Measurements from ENCODE around the gene RASL11A.
"Not testable (repeated sequence)": the region's sequence is repeated elsewhere in the genome, so short reads cannot be mapped to it uniquely, and the experiment has no call there.

Gene RASL11A

DNA sequence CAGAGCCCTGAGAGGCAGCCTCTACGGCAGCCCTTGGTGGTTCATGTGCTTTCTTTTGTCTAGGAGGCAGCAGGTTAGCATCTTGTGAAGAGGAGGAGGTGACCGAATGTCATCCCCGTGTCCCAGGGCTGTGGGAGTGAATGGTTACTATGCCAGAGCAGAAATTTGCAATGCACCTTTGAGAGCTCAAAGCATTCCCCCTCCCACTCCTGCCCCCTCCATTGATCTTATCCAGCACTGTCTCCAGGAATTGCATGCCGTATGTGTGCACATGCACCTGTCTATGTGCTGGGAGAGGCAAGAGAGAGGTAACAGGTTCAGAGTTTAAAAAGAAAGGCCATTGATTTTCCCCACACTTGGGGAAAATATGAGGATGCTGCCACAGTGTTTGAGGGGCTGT is 10.2 kb downstream of the RASL11A start:
- ChIA-PET POLR2A (no interaction called here), CTCF (interaction anchor here (0.6 to 2.5 kb wide), 5 partner anchors 10 to 546 kb away, joined by 3 to 13 read pairs (median 5); partner anchors contain the start of gene RASL11A)
- TF ChIP-seq, protein P1, sequence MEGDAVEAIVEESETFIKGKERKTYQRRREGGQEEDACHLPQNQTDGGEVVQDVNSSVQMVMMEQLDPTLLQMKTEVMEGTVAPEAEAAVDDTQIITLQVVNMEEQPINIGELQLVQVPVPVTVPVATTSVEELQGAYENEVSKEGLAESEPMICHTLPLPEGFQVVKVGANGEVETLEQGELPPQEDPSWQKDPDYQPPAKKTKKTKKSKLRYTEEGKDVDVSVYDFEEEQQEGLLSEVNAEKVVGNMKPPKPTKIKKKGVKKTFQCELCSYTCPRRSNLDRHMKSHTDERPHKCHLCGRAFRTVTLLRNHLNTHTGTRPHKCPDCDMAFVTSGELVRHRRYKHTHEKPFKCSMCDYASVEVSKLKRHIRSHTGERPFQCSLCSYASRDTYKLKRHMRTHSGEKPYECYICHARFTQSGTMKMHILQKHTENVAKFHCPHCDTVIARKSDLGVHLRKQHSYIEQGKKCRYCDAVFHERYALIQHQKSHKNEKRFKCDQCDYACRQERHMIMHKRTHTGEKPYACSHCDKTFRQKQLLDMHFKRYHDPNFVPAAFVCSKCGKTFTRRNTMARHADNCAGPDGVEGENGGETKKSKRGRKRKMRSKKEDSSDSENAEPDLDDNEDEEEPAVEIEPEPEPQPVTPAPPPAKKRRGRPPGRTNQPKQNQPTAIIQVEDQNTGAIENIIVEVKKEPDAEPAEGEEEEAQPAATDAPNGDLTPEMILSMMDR (IDR thresholded peaks at IDR 0.05; ENCODE audit: insufficient read depth, low read length, missing control alignments) = no peak
- H3K4me3 ChIP-seq (ENCODE audit: low read depth, low read length) = no peak overlapping the region
- DNase-seq (ENCODE audit: low read depth, low spot score) = no peak

DNA sequence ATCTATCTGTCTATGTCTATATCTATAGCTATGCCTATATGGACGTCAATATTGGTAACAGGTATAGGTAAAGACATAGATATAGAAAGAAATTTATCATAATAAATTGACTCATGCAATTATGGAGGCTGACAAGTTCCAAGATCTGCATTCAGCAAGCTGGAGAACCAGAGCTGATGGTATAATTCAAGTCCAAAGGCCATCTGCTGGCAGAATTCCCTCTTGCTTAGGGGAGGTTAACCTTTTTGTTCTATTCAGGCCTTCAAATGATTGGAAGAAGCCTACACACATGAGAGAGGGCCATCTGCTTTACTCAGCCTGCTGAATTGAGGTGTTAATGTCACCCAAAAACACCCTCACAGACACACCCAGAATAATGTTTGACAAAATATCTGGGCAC is 10.8 kb downstream of the RASL11A start:
- POLR2A ChIA-PET = no interaction called here

GRCh38 chr13:27283906-27284493 is 13.4 kb downstream of the RASL11A start:
- ChIA-PET CTCF (interaction anchor here (0.6 to 5.6 kb wide), 9 partner anchors 9 to 354 kb away, joined by 3 to 63 read pairs (median 4); no protein-coding TSS in a partner anchor), POLR2A (interaction anchor here (0.7 kb wide), 1 partner anchor 342 kb away, joined by 3 read pairs; no protein-coding TSS in a partner anchor)
- no peak for DNase-seq (ENCODE audit: low read depth, low spot score)
- TF ChIP-seq, protein P1 (IDR thresholded peaks at IDR 0.05; ENCODE audit: insufficient read depth, low read length, missing control alignments) = peak; percentile 48
- H3K4me3 ChIP-seq (ENCODE audit: low read depth, low read length) = no peak overlapping the region

More for the DNA sequence above, 10.8 kb downstream of the RASL11A start:
- no peak for DNase-seq (ENCODE audit: low read depth, low spot score)
- CTCF ChIA-PET = interaction anchor here (0.6 to 5.6 kb wide), 7 partner anchors 10 to 545 kb away, joined by 3 to 63 read pairs (median 3); partner anchors contain the start of gene RASL11A
- TF ChIP-seq, protein P1 (IDR thresholded peaks at IDR 0.05; ENCODE audit: insufficient read depth, low read length, missing control alignments) = no peak
- H3K4me3 ChIP-seq (ENCODE audit: low read depth, low read length) = no peak overlapping the region

- DNase-seq (ENCODE audit: low read depth, low spot score) = no peak
- ChIA-PET POLR2A (no interaction called here), CTCF (no interaction called here)
- TF ChIP-seq, protein P1 (IDR thresholded peaks at IDR 0.05; ENCODE audit: insufficient read depth, low read length, missing control alignments) = no peak
- no peak overlapping the region for H3K4me3 ChIP-seq (ENCODE audit: low read depth, low read length)
These were observed 17.8 kb downstream of the RASL11A start for GRCh38 chr13:27288392-27288791.

DNA sequence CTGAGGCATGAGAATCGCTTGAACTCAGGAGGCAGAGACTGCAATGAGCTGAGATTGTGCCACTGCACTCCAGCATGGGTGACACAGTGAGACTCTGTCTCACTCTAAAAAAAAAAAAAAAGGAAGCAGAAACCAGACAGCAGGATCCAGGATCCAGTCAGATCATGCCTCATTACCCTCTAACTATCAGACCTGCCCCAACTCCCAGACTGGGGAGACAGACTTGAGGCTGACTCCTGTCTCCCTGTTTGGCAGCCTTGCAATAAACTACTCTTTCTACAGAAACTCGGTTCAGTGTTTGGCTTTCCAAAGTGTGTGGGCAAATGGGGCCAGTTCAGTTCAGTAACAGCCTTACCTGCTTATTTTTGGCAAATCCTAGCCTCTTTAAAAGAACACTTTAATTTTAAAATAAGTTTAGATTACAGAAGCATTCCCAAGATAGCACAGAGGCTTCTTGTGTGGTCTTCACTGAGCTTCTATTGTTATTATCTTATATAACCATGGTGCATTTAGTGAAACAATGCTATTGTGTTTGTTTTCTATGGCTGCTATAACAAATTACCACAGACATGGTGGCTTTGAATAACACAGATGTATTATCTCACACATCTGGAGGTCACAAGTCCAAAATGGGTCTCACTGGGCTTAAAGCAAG is 18.5 kb downstream of the RASL11A start:
- TF ChIP-seq, protein P1 (IDR thresholded peaks at IDR 0.05; ENCODE audit: insufficient read depth, low read length, missing control alignments) = no peak
- no peak for DNase-seq (ENCODE audit: low read depth, low spot score)
- POLR2A ChIA-PET = interaction anchor here (0.6 kb wide), 1 partner anchor 1240 kb away, joined by 3 read pairs; no protein-coding TSS in a partner anchor
- CTCF ChIA-PET = interaction anchor here (0.9 kb wide), 1 partner anchor 304 kb away, joined by 3 read pairs; no protein-coding TSS in a partner anchor
- no peak overlapping the region for H3K4me3 ChIP-seq (ENCODE audit: low read depth, low read length)

DNA sequence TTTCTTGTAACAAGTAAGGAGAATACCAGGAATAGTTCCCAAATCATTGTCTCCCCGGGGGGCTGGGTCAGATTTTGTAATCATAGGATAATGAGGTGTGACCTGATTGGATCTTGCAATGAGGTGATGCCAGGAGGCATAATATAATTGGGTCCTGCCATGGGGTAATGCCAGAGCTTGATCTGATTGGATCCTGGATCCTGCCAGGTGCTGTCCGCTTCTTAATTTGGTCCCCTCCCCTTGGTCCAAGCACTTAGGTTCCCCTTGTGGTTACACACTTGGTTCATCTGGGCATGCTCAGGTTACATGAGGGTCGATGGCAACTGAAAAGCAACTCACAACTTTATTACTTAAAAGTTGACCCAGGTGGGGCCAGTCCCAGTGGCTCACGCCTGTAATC is 20.1 kb downstream of the RASL11A start:
- CTCF ChIA-PET = no interaction called here
- H3K4me3 ChIP-seq (ENCODE audit: low read depth, low read length) = no peak overlapping the region
- no peak for DNase-seq (ENCODE audit: low read depth, low spot score)
- POLR2A ChIA-PET = no interaction called here
- TF ChIP-seq, protein P1 (IDR thresholded peaks at IDR 0.05; ENCODE audit: insufficient read depth, low read length, missing control alignments) = no peak

GRCh38 chr13:27291967-27292366 is 21.3 kb downstream of the RASL11A start:
- POLR2A ChIA-PET; H3K4me3 ChIP-seq (ENCODE audit: low read depth, low read length); DNase-seq (ENCODE audit: low read depth, low spot score): not testable (repeated sequence)
- CTCF ChIA-PET = interaction anchor here (0.6 to 1.4 kb wide), 3 partner anchors 20 to 307 kb away, joined by 3 read pairs; no protein-coding TSS in a partner anchor
